OCI-LY1 (cell line): Measurements from ENCODE around the gene METAP1.

ENCODE experiments used
- CTCF ChIP-seq: fragments of 200-600 bp; sonication (generic), shearing (Covaris generic); IDR thresholded peaks from 2 replicates; pipeline ENCODE4 v1.5.1; 2017; ENCODE audit warnings: mild to moderate bottlenecking, antibody characterized with exemption, low read length, moderate library complexity, mixed read lengths
- EZH2 ChIP-seq: fragments of 200-600 bp; sonication (generic), shearing (Covaris generic); IDR thresholded peaks from 2 replicates; pipeline ENCODE4 v1.8.0; 2017; ENCODE audit warnings: borderline replicate concordance, mixed run types, mild to moderate bottlenecking, antibody characterized with exemption, low read length, moderate library complexity, mixed read lengths

GRCh38 chr4:98950925-98951324, 44.6 kb upstream of the METAP1 start:
- no peak for TF ChIP-seq CTCF
- TF ChIP-seq EZH2 = no peak
